OCI-LY1 (cell line): ENCODE data around the gene ADAMTS6.
"Not testable (repeated sequence)": the region's sequence is repeated elsewhere in the genome, so short reads cannot be mapped to it uniquely, and the experiment has no call there.

ENCODE experiments used
- H2AFZ ChIP-seq: fragments of 200-600 bp; sonication (generic), shearing (Covaris generic); 2 replicates; pipeline ENCODE4 v1.6.0; 2014; ENCODE audit warnings: antibody characterized with exemption, mild to moderate bottlenecking, low read length
- H3F3A ChIP-seq: fragments of 200-600 bp; sonication (generic), shearing (Covaris generic); 2 replicates; pipeline ENCODE4 v1.6.0; 2014; ENCODE audit warnings: mild to moderate bottlenecking, antibody characterized with exemption, low read length, moderate library complexity; ENCODE audit not compliant: insufficient read depth
- H3K27ac ChIP-seq: fragments of 200-600 bp; sonication (generic); 2 replicates; pipeline ENCODE4 v1.5.1; 2014; ENCODE audit warnings: low read length, mixed run types, mild to moderate bottlenecking, low read depth; ENCODE audit not compliant: poor library complexity, severe bottlenecking
- H3K27me3 ChIP-seq: fragments of 200-600 bp; sonication (generic); 2 replicates; pipeline ENCODE4 v1.6.0; 2014; ENCODE audit warnings: antibody characterized with exemption, mild to moderate bottlenecking, low read length, moderate library complexity; ENCODE audit not compliant: insufficient read depth
- H3K36me3 ChIP-seq: fragments of 200-600 bp; sonication (generic); 2 replicates; pipeline ENCODE4 v1.6.1; 2014; ENCODE audit warnings: mild to moderate bottlenecking, antibody characterized with exemption, low read length, moderate library complexity, mixed read lengths; ENCODE audit not compliant: insufficient read depth
- H3K4me1 ChIP-seq: fragments of 200-600 bp; sonication (generic); 2 replicates; pipeline ENCODE4 v1.5.1; 2014; ENCODE audit warnings: mild to moderate bottlenecking, low read length, moderate library complexity; ENCODE audit not compliant: insufficient read depth, severe bottlenecking
- H3K4me2 ChIP-seq: fragments of 200-600 bp; sonication (generic), shearing (Covaris generic); 2 replicates; pipeline ENCODE4 v1.6.1; 2014; ENCODE audit warnings: low read length
- H3K4me3 ChIP-seq: fragments of 200-600 bp; sonication (generic); 2 replicates; pipeline ENCODE4 v1.5.1; 2014; ENCODE audit warnings: low read length, low read depth, mild to moderate bottlenecking, mixed read lengths; ENCODE audit not compliant: poor library complexity, severe bottlenecking
- H3K79me2 ChIP-seq: fragments of 200-600 bp; shearing (Covaris generic); 2 replicates; pipeline ENCODE4 v1.6.1; 2016; ENCODE audit warnings: mixed run types, low read length, mixed read lengths; ENCODE audit not compliant: insufficient read depth
- H3K9ac ChIP-seq: fragments of 200-600 bp; sonication (generic), shearing (Covaris generic); 2 replicates; pipeline ENCODE4 v1.6.1; 2014; ENCODE audit warnings: mild to moderate bottlenecking, low read length, mixed read lengths
- H3K9me2 ChIP-seq: fragments of 200-600 bp; sonication (generic), shearing (Covaris generic); 2 replicates; pipeline ENCODE4 v1.6.1; 2014; ENCODE audit warnings: low read depth, mild to moderate bottlenecking, low read length, mixed read lengths
- H3K9me3 ChIP-seq: fragments of 200-600 bp; shearing (Covaris generic); 2 replicates; pipeline ENCODE4 v1.6.1; 2014; ENCODE audit warnings: low read length, mixed read lengths
- H4K20me1 ChIP-seq: fragments of 200-600 bp; sonication (generic), shearing (Covaris generic); 2 replicates; pipeline ENCODE4 v1.6.0; 2016; ENCODE audit warnings: mild to moderate bottlenecking, low read length; ENCODE audit not compliant: insufficient read depth
- EZH2 ChIP-seq: fragments of 200-600 bp; sonication (generic), shearing (Covaris generic); IDR thresholded peaks from 2 replicates; pipeline ENCODE4 v1.8.0; 2017; ENCODE audit warnings: borderline replicate concordance, mixed run types, mild to moderate bottlenecking, antibody characterized with exemption, low read length, moderate library complexity, mixed read lengths
- TF ChIP-seq, protein P1 (sequence below): fragments of 200-600 bp; sonication (generic), shearing (Covaris generic); IDR thresholded peaks from 2 replicates; pipeline ENCODE4 v1.5.1; 2017; ENCODE audit warnings: mild to moderate bottlenecking, antibody characterized with exemption, low read length, moderate library complexity, mixed read lengths

The ADAMTS6 gene

GRCh38 chr5:65185468-65185867 lies 296.3 kb downstream of the ADAMTS6 start:
- Histone ChIP-seq H3K4me3 (no peak overlapping the region), H2AFZ (no peak overlapping the region), H3K27me3 (no peaks in the 10 kb centered on the region), H3K36me3 (no peaks in the 10 kb centered on the region), H3K4me2 (no peak overlapping the region), H3K9ac (no peak overlapping the region), H3F3A (no peaks in the 10 kb centered on the region), H3K4me1 (peaks cover 6% of the 10 kb centered on the region), H4K20me1 (no peaks in the 10 kb centered on the region), H3K27ac (no peak overlapping the region), H3K79me2 (no peaks in the 10 kb centered on the region), H3K9me3 (no peaks in the 10 kb centered on the region), H3K9me2 (no peaks in the 10 kb centered on the region)
- TF ChIP-seq EZH2, result no peak
- TF ChIP-seq, protein P1, sequence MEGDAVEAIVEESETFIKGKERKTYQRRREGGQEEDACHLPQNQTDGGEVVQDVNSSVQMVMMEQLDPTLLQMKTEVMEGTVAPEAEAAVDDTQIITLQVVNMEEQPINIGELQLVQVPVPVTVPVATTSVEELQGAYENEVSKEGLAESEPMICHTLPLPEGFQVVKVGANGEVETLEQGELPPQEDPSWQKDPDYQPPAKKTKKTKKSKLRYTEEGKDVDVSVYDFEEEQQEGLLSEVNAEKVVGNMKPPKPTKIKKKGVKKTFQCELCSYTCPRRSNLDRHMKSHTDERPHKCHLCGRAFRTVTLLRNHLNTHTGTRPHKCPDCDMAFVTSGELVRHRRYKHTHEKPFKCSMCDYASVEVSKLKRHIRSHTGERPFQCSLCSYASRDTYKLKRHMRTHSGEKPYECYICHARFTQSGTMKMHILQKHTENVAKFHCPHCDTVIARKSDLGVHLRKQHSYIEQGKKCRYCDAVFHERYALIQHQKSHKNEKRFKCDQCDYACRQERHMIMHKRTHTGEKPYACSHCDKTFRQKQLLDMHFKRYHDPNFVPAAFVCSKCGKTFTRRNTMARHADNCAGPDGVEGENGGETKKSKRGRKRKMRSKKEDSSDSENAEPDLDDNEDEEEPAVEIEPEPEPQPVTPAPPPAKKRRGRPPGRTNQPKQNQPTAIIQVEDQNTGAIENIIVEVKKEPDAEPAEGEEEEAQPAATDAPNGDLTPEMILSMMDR, result no peak

DNA sequence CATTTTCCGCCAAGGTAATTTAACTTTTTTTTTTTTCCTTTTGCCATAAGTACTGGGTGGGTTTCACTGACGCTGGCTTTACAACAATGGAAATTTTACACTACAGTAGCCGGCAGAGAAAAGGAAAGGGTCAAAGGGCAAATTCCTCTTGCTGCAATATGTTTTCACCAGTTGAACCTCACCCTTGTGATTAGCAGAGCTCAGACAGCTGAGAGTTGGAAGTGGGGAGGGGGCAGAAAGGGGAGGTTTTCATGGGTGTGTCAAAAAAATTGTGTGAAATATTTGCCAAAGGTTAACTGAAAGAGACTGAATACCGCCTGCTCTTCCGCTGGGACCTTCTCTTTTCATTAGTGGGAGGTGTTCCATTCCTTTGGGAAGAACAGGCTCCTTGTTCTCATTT lies 296.9 kb downstream of the ADAMTS6 start:
- Histone ChIP-seq H4K20me1 (no peaks in the 10 kb centered on the region), H3K4me1 (peaks cover 6% of the 10 kb centered on the region), H3K9me2 (no peaks in the 10 kb centered on the region), H3K9ac (no peak overlapping the region), H3K27ac (no peak overlapping the region), H3K4me2 (no peak overlapping the region), H3K36me3 (no peaks in the 10 kb centered on the region), H3K9me3 (no peaks in the 10 kb centered on the region), H3F3A (no peaks in the 10 kb centered on the region), H3K79me2 (no peaks in the 10 kb centered on the region), H3K4me3 (no peak overlapping the region), H2AFZ (no peak overlapping the region), H3K27me3 (no peaks in the 10 kb centered on the region)
- TF ChIP-seq, protein P1, result no peak
- no peak for TF ChIP-seq EZH2

DNA sequence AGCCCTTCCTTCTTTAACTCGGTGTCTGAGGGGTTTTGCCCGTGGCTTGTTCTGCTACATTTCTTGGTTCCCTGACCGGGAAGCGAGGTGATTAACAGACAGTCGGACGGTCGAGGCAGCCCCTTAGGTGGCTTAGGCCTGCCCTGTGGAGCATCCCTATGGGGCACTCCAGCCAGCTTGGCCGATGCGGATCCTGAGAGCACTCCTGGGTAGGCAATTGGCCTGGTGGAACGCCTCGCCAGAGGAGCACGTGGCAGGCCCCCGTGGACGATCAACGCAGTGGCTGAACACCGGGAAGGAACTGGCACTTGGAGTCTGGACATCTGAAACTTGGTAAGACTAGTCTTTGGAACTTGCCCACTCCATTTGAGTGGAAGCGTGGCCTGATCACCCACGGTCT lies 307.5 kb downstream of the ADAMTS6 start:
- not testable (repeated sequence) for H3K27ac ChIP-seq, H3K36me3 ChIP-seq, H3K9me2 ChIP-seq, H3K27me3 ChIP-seq, H3K79me2 ChIP-seq, H3K4me2 ChIP-seq, H3F3A ChIP-seq, H4K20me1 ChIP-seq, H2AFZ ChIP-seq, H3K4me3 ChIP-seq, H3K4me1 ChIP-seq, H3K9me3 ChIP-seq, H3K9ac ChIP-seq

DNA sequence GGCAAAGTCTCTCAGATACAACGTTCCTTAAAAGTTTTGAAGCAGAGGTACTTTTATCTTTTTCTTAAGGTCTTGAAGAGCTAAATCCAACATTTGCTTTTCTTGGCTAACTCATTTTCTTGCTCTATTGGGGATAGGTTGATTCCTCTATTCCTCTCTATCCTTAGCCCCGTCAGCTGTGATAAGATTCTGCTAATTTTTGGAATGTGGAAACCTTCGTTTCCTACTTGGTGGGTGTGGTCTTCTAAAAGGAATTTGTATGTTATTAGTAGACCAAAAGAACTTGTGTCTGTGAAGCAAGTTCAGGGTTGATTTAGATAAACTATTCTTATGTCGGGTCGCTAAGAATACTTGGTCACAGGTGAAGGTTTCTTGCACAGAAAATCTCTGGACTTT lies 308.6 kb downstream of the ADAMTS6 start:
- TF ChIP-seq, protein P1, result no peak
- no peak for TF ChIP-seq EZH2
- Histone ChIP-seq H3K4me2 (no peak overlapping the region), H3K9ac (no peak overlapping the region), H3K79me2 (no peaks in the 10 kb centered on the region), H3K27me3 (no peaks in the 10 kb centered on the region), H3K9me2 (no peaks in the 10 kb centered on the region), H4K20me1 (no peaks in the 10 kb centered on the region), H3K27ac (no peak overlapping the region), H3K4me1 (no peaks in the 10 kb centered on the region), H2AFZ (no peak overlapping the region), H3K36me3 (0 out of 2 replicates have a peak, but pooled peaks cover 4% of the 10 kb centered on the region), H3F3A (no peaks in the 10 kb centered on the region), H3K4me3 (no peak overlapping the region), H3K9me3 (no peaks in the 10 kb centered on the region)
